NCI-H2227 (cell line): ENCODE data around the gene TTF2.

ENCODE experiments used
- DNase-seq: peaks from one replicate; lab custom pipeline; 2025; ENCODE audit not compliant: unreplicated experiment; lab: John Stamatoyannopoulos, UW

Gene TTF2

GRCh38 chr1:117045644-117046043 lies 14.5 kb upstream of the TTF2 start:
- no peak for DNase-seq

GRCh38 chr1:117046781-117047180 lies 13.3 kb upstream of the TTF2 start:
- no peak for DNase-seq

GRCh38 chr1:117047271-117047670 lies 12.9 kb upstream of the TTF2 start:
- no peak for DNase-seq

GRCh38 chr1:117049857-117050256 lies 10.3 kb upstream of the TTF2 start:
- no peak for DNase-seq

- no peak for DNase-seq
These were observed 8.7 kb upstream of the TTF2 start for GRCh38 chr1:117051224-117052064.

GRCh38 chr1:117054068-117054467 lies 6.1 kb upstream of the TTF2 start:
- no peak for DNase-seq

- DNase-seq: no peak
These were observed 1.3 kb upstream of the TTF2 start for GRCh38 chr1:117058810-117059209.

- DNase-seq: peak; percentile 80
These were observed 820 bp upstream of the TTF2 start for GRCh38 chr1:117059334-117059677.

- DNase-seq: peak; percentile 48
These were observed 553 bp downstream of the TTF2 start for GRCh38 chr1:117060441-117061317.

GRCh38 chr1:117061986-117062415 lies 1.9 kb downstream of the TTF2 start:
- no peak for DNase-seq

- DNase-seq: no peak
These were observed 6.2 kb downstream of the TTF2 start for GRCh38 chr1:117066367-117066766.

GRCh38 chr1:117067533-117068370 lies 7.6 kb downstream of the TTF2 start:
- peak; percentile 74 for DNase-seq

- no peak for DNase-seq
These were observed 8.5 kb downstream of the TTF2 start for GRCh38 chr1:117068580-117068979.

GRCh38 chr1:117069220-117069844 lies 9.2 kb downstream of the TTF2 start:
- no peak for DNase-seq

- no peak for DNase-seq
These were observed 10.0 kb downstream of the TTF2 start for GRCh38 chr1:117070124-117070523.

GRCh38 chr1:117076648-117077047 lies 16.5 kb downstream of the TTF2 start:
- DNase-seq: no peak

GRCh38 chr1:117077267-117077666 lies 17.1 kb downstream of the TTF2 start:
- DNase-seq: no peak

GRCh38 chr1:117079737-117080136 lies 19.6 kb downstream of the TTF2 start:
- no peak for DNase-seq

GRCh38 chr1:117084231-117084630 lies 24.1 kb downstream of the TTF2 start:
- no peak for DNase-seq

GRCh38 chr1:117087686-117088085 lies 27.6 kb downstream of the TTF2 start:
- no peak for DNase-seq

GRCh38 chr1:117089996-117090395 lies 29.9 kb downstream of the TTF2 start:
- DNase-seq: no peak
